KOPT-K1 (cell line): ENCODE measurements around the gene PLCL1.

Experiments
- H3K27ac ChIP-seq: fragments of 200-600 bp; sonication (generic); 2 replicates; pipeline ENCODE4 v1.5.1; 2016; ENCODE audit warnings: antibody characterized with exemption, mild to moderate bottlenecking, low read depth, low read length; ENCODE audit not compliant: poor library complexity, severe bottlenecking
- H3K36me3 ChIP-seq: fragments of 200-600 bp; sonication (generic); 2 replicates; pipeline ENCODE4 v1.5.1; 2017; ENCODE audit warnings: antibody characterized with exemption, mild to moderate bottlenecking, low read length, moderate library complexity; ENCODE audit not compliant: insufficient read depth
- H3K9me3 ChIP-seq: fragments of 200-600 bp; sonication (generic); 2 replicates; pipeline ENCODE4 v1.5.1; 2017; ENCODE audit warnings: antibody characterized with exemption, low read length, mild to moderate bottlenecking; ENCODE audit not compliant: insufficient read depth, poor library complexity, severe bottlenecking

Gene PLCL1

GRCh38 chr2:197835293-197835692 is 30.9 kb downstream of the PLCL1 start:
- H3K27ac ChIP-seq, result no peak overlapping the region
- no peaks in the 10 kb centered on the region for H3K9me3 ChIP-seq
- no peaks in the 10 kb centered on the region for H3K36me3 ChIP-seq

GRCh38 chr2:197838036-197838435 is 33.6 kb downstream of the PLCL1 start:
- Histone ChIP-seq H3K27ac (peak overlapping the region; percentile 81), H3K9me3 (no peaks in the 10 kb centered on the region), H3K36me3 (no peaks in the 10 kb centered on the region)

- H3K27ac ChIP-seq, result peak overlapping the region; percentile 81
- H3K36me3 ChIP-seq, result no peaks in the 10 kb centered on the region
- no peaks in the 10 kb centered on the region for H3K9me3 ChIP-seq
Observed at GRCh38 chr2:197838579-197838978, 34.2 kb downstream of the PLCL1 start.

- no peaks in the 10 kb centered on the region for H3K9me3 ChIP-seq
- peak overlapping the region; percentile 81 for H3K27ac ChIP-seq
- H3K36me3 ChIP-seq, result no peaks in the 10 kb centered on the region
Observed at GRCh38 chr2:197839327-197839726, 34.9 kb downstream of the PLCL1 start.

- Histone ChIP-seq H3K9me3 (no peaks in the 10 kb centered on the region), H3K27ac (peak overlapping the region; percentile 81), H3K36me3 (no peaks in the 10 kb centered on the region)
Observed at GRCh38 chr2:197839856-197840255, 35.5 kb downstream of the PLCL1 start.

- H3K9me3 ChIP-seq, result no peaks in the 10 kb centered on the region
- no peaks in the 10 kb centered on the region for H3K36me3 ChIP-seq
- peak overlapping the region; percentile 91 for H3K27ac ChIP-seq
Observed at GRCh38 chr2:197846128-197846527, 41.7 kb downstream of the PLCL1 start.

GRCh38 chr2:197846777-197847176 is 42.4 kb downstream of the PLCL1 start:
- Histone ChIP-seq H3K27ac (peak overlapping the region; percentile 91), H3K9me3 (no peaks in the 10 kb centered on the region), H3K36me3 (no peaks in the 10 kb centered on the region)

GRCh38 chr2:197847651-197848401 is 43.4 kb downstream of the PLCL1 start:
- Histone ChIP-seq H3K9me3 (no peaks in the 10 kb centered on the region), H3K36me3 (no peaks in the 10 kb centered on the region), H3K27ac (peak overlapping the region; percentile 91)

- H3K9me3 ChIP-seq, result no peaks in the 10 kb centered on the region
- H3K27ac ChIP-seq, result peak overlapping the region; percentile 91
- no peaks in the 10 kb centered on the region for H3K36me3 ChIP-seq
Observed at GRCh38 chr2:197848602-197849001, 44.2 kb downstream of the PLCL1 start.

- no peaks in the 10 kb centered on the region for H3K36me3 ChIP-seq
- H3K27ac ChIP-seq, result peak overlapping the region; percentile 91
- H3K9me3 ChIP-seq, result no peaks in the 10 kb centered on the region
Observed at GRCh38 chr2:197850882-197851450, 46.6 kb downstream of the PLCL1 start.

- H3K36me3 ChIP-seq, result no peaks in the 10 kb centered on the region
- H3K9me3 ChIP-seq, result no peaks in the 10 kb centered on the region
- peak overlapping the region; percentile 31 for H3K27ac ChIP-seq
Observed at GRCh38 chr2:197851451-197851850, 47.1 kb downstream of the PLCL1 start.

GRCh38 chr2:197852108-197852507 is 47.7 kb downstream of the PLCL1 start:
- H3K27ac ChIP-seq, result peak overlapping the region; percentile 31
- no peaks in the 10 kb centered on the region for H3K36me3 ChIP-seq
- H3K9me3 ChIP-seq, result no peaks in the 10 kb centered on the region

- no peaks in the 10 kb centered on the region for H3K36me3 ChIP-seq
- H3K9me3 ChIP-seq, result peaks cover 1% of the 10 kb centered on the region
- H3K27ac ChIP-seq, result no peak overlapping the region
Observed at GRCh38 chr2:197853549-197853948, 49.2 kb downstream of the PLCL1 start.

- no peak overlapping the region for H3K27ac ChIP-seq
- no peaks in the 10 kb centered on the region for H3K36me3 ChIP-seq
- H3K9me3 ChIP-seq, result peaks cover 7% of the 10 kb centered on the region
Observed at GRCh38 chr2:197857476-197858107, 53.2 kb downstream of the PLCL1 start.

GRCh38 chr2:197858607-197859140 is 54.3 kb downstream of the PLCL1 start:
- no peak overlapping the region for H3K27ac ChIP-seq
- peaks cover 7% of the 10 kb centered on the region for H3K9me3 ChIP-seq
- no peaks in the 10 kb centered on the region for H3K36me3 ChIP-seq
